Kidney epithelial cell (primary cell): Measurements from ENCODE around the gene RTN4. TPM values are rescaled to one million over a fixed set of nuclear protein-coding genes. Genes with fewer than 3 reads are reported as not detected.

Experiments used
- DNase-seq: peaks from one replicate; pipeline ENCODE4 v3.0.0-alpha.2; 2010; ENCODE audit warnings: low read depth
- H3K27me3 ChIP-seq: 2 replicates; pipeline ENCODE4 v1.6.0; 2011; ENCODE audit warnings: low read length; ENCODE audit not compliant: control insufficient read depth, insufficient read depth
- H3K36me3 ChIP-seq: 2 replicates; pipeline ENCODE4 v1.5.1; 2011; ENCODE audit warnings: low read length; ENCODE audit not compliant: control insufficient read depth, insufficient read depth
- H3K4me3 ChIP-seq: 2 replicates; pipeline ENCODE4 v1.5.1; 2011; ENCODE audit warnings: low read depth, mild to moderate bottlenecking, control low read depth, low read length
- total RNA-seq: library from RNA; depleted of rRNA; stranded (reverse); fragments of >200 nt; gene quantifications from 2 replicates; pipeline ENCODE4 v1.2.3, GENCODE V29; 2015
- TF ChIP-seq, protein P1 (sequence below): IDR thresholded peaks from 2 replicates; pipeline ENCODE4 v1.5.1; 2011; ENCODE audit warnings: mild to moderate bottlenecking, moderate library complexity, low read length, control low read depth, inconsistent platforms; ENCODE audit not compliant: insufficient read depth, poor library complexity, severe bottlenecking

RTN4 gene
- total RNA-seq, 1 donor from 2014 or later, result 382 TPM

GRCh38 chr2:55062754-55063153 lies 12.5 kb upstream of the RTN4 start:
- H3K36me3 ChIP-seq, result no peaks in the 10 kb centered on the region
- DNase-seq, result no peak
- TF ChIP-seq, protein P1, sequence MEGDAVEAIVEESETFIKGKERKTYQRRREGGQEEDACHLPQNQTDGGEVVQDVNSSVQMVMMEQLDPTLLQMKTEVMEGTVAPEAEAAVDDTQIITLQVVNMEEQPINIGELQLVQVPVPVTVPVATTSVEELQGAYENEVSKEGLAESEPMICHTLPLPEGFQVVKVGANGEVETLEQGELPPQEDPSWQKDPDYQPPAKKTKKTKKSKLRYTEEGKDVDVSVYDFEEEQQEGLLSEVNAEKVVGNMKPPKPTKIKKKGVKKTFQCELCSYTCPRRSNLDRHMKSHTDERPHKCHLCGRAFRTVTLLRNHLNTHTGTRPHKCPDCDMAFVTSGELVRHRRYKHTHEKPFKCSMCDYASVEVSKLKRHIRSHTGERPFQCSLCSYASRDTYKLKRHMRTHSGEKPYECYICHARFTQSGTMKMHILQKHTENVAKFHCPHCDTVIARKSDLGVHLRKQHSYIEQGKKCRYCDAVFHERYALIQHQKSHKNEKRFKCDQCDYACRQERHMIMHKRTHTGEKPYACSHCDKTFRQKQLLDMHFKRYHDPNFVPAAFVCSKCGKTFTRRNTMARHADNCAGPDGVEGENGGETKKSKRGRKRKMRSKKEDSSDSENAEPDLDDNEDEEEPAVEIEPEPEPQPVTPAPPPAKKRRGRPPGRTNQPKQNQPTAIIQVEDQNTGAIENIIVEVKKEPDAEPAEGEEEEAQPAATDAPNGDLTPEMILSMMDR, result no peak
- H3K27me3 ChIP-seq, result no peaks in the 10 kb centered on the region
- H3K4me3 ChIP-seq, result no peak overlapping the region

- Histone ChIP-seq H3K27me3 (no peaks in the 10 kb centered on the region), H3K36me3 (no peaks in the 10 kb centered on the region), H3K4me3 (no peak overlapping the region)
- TF ChIP-seq, protein P1, result no peak
- DNase-seq, result no peak
Observed at GRCh38 chr2:55061523-55062344, 11.5 kb upstream of the RTN4 start.

- H3K4me3 ChIP-seq, result no peak overlapping the region
- no peaks in the 10 kb centered on the region for H3K27me3 ChIP-seq
- H3K36me3 ChIP-seq, result no peaks in the 10 kb centered on the region
- TF ChIP-seq, protein P1, result no peak
- DNase-seq, result no peak
Observed at GRCh38 chr2:55059793-55060192, 9.5 kb upstream of the RTN4 start.

GRCh38 chr2:55057474-55057873 lies 7.2 kb upstream of the RTN4 start:
- Histone ChIP-seq H3K4me3 (no peak overlapping the region), H3K36me3 (no peaks in the 10 kb centered on the region), H3K27me3 (no peaks in the 10 kb centered on the region)
- TF ChIP-seq, protein P1, result no peak
- no peak for DNase-seq

GRCh38 chr2:55056024-55056521 lies 5.8 kb upstream of the RTN4 start:
- no peak for DNase-seq
- Histone ChIP-seq H3K4me3 (no peak overlapping the region), H3K36me3 (no peaks in the 10 kb centered on the region), H3K27me3 (no peaks in the 10 kb centered on the region)
- TF ChIP-seq, protein P1, result no peak
